Ecto neural progenitor cell (in vitro differentiated cells): ENCODE measurements around the gene CXCL5.

Experiments used
- DNase-seq: peaks from one replicate; pipeline ENCODE4 v3.0.0-alpha.2; 2018; ENCODE audit warnings: low spot score

The CXCL5 gene

DNA sequence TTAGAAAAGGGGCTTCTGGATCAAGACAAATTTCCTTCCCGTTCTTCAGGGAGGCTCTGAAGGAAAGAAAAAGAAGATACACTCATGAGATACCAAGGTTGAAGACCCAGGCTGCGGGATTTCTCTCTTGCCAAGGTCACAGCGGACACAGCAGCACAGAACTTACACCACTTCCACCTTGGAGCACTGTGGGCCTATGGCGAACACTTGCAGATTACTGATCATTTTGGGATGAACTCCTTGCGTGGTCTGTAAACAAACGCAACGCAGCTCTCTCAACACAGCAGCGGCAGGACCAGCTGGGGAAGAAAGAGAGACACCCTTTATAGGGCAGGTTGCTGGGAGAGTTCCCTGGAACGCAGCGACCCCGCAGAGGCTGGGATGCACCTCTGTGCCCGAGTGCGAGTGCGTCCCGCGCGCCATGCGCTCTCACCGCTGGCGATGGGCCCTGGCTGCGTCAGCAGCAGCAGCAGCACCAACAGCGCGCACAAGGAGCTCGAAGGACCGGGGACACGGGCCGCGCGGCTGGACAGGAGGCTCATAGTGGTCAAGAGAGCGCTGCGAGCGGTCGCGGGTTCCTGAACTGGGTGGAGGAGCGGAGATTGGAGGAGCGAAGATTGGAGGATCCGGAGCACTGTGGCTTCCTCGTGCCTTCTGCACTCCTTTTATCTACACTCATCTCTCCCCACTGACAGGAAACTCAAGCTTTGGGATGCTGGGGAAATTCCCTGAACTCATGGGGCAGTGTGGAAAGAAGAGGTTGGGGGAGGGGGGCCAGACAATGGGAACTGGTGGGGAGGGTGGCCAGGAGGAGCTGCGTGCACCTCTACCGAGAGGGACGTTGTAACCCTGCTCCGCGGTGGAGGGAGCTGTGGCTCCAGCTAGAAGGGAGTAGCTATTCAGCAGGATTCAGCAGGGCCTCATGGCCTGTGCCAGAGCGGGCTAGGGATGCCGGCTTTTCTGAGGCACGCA is at the start of gene CXCL5:
CXCL5 (minus strand) TSS at position 638 of the 972 bp plus-strand sequence; CDS start at position 542, 96 bp downstream.
- peak; percentile 73 for DNase-seq

DNA sequence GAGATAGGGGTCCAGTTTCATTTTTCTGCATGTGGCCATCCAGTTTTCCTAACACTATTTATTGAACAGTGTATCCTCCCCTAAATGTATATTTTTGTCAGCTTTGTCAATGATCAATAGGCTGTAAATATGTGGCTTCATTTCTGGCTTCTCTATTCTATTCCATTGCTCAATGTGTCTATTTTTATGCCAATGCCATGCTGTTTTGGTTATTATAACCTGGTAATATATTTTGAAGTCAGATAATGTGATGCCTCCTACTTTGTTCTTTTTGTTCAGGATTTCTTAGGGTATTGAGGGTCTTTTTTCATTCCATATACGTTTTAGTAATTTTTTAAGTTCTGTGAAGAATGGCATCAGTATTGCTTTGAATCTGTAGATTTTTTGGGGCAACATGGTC is 48.7 kb upstream of the CXCL5 start:
- no peak for DNase-seq

DNA sequence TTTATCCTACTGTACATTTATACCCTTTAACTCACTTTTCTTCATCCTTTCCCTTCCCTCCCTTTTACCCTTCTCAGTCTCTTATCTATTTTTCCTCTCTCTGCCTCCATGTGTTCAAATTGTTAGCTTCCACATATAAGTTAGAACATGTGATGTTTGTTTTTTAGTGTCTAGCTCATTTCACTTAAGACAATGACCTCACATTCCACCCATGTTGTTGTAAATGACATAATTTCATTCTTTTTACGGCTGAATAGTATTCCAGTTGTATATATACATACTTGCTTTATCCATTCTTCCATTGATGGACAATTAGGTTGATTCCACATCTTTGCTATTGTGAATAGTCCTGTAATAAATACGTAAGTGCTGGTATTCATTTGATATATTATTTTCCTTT is 47.3 kb upstream of the CXCL5 start:
- no peak for DNase-seq

- DNase-seq = no peak
Measured at GRCh38 chr4:74045247-74045646, 46.8 kb upstream of the CXCL5 start.

GRCh38 chr4:74044677-74045076 is 46.2 kb upstream of the CXCL5 start:
- DNase-seq = no peak

GRCh38 chr4:74042681-74043080 is 44.2 kb upstream of the CXCL5 start:
- no peak for DNase-seq

GRCh38 chr4:74041418-74041817 is 42.9 kb upstream of the CXCL5 start:
- DNase-seq = no peak

DNA sequence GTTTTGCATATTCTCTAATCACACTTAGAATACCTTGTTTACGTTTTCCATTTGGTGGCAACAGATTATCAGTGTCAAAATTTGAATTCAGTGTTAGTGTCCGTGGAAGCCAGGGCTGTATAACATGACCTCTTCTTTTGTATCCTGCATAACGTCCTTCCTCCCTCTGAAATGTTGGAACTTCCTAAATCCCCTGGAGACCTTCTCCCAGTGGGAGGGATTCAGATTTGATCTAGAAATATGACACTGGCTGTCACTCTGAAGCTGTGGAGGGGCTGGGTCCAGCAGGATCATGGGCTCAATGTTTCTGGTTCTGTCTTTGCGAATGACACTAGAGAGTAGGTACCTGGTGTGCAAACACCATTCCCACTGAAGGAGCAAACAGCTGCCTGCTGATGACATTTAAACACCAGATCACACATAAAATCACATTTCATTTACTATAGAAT is 40.9 kb upstream of the CXCL5 start:
- DNase-seq = no peak

GRCh38 chr4:74038425-74039314 is 40.2 kb upstream of the CXCL5 start, which contains the start of gene CXCL3:
CXCL3 (minus strand) TSS chr4:74038689; CDS start chr4:74038611, 78 bp downstream.
- peak; percentile 83 for DNase-seq

GRCh38 chr4:74038086-74038424 is 39.6 kb upstream of the CXCL5 start:
- DNase-seq = peak; percentile 58

GRCh38 chr4:74037076-74037955 is 38.8 kb upstream of the CXCL5 start:
- no peak for DNase-seq

DNA sequence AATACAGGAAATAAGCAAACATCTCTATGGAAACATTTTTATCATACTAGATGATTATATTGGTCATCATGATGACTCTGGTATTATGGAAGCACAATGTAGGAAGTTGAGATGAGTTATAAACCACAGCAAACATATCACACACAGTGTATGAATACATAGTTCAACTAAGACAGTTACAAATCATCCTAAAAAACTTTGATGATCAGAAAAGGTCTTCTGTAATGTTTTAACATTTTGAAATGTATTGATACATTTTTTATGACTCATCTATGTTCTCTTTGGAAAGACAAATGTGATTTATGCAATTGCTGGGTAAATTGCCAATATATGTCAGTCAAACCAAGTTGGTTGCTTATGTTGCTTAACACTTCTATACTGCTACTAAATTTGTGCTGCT is 35.3 kb upstream of the CXCL5 start:
- DNase-seq = no peak

- DNase-seq = no peak
Measured at GRCh38 chr4:74032064-74032463, 33.6 kb upstream of the CXCL5 start.

DNA sequence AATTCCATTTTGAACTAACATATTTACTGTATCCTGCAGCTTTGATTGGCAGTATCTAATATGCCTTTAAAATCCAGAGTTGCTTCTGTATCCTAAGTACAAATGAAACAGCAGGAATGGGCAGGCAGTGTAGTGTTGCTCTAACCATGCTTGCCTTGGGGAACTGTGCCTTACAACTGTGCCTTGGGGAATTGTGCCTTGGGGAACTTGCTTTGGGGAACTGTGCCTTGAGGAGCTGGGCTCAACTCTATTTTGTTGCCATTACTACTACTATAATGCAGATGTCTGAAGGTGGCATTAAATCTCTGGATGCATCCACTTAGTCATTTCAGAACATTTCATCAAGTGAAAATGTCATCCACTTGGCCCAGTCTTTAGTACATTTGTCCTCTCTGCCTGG is 33.1 kb upstream of the CXCL5 start:
- no peak for DNase-seq

- no peak for DNase-seq
Measured at GRCh38 chr4:74030285-74030684, 31.8 kb upstream of the CXCL5 start.

- DNase-seq = no peak
Measured at GRCh38 chr4:74028504-74028903, 30.0 kb upstream of the CXCL5 start.

GRCh38 chr4:74023709-74024108 is 25.2 kb upstream of the CXCL5 start:
- no peak for DNase-seq

DNA sequence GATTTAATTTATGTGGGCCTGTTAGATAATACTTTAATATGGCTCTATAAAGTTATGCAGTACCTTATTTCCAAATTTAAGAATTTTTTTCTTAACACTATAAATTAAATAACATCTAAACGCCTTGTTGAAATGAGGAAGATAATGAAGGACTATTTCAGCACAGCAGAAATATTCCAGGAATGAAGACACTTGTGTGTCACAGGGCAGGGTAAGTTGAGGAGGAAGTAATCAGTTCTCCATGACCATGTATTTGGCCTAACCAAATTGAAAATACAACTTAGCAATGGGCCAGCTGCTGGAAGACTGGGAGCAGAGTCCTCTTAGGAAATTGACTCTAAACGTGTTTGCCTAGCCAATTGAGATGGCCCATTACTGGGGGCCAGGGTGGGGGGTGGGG is 23.1 kb upstream of the CXCL5 start:
- DNase-seq = no peak

DNA sequence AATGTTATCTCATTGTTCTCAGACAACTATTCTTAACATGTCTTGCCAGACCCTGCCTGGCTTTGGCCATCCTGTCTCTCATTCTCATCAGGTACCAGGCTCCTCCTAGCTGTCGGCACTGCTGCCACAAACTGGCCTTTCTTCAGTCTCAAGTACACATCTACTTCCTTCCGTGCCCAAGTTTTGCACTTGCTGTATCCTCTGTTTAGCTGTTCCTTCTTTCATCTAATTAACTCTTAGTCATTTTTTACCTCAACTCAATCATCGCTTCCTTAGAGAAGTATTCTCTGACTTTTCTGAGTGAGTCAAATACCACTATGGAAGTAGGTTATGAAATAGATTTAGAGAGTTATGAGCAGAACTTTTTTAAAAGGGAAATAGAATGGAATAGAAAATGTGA is 20.3 kb upstream of the CXCL5 start:
- DNase-seq = no peak

GRCh38 chr4:74018116-74018515 is 19.6 kb upstream of the CXCL5 start:
- DNase-seq = no peak

GRCh38 chr4:74016068-74016467 is 17.6 kb upstream of the CXCL5 start:
- DNase-seq = no peak
